Right lobe of liver (tissue), 6 donors: ENCODE results near the gene HMGB1. TPM values are rescaled to one million over a fixed set of nuclear protein-coding genes. Genes with fewer than 3 reads are reported as not detected.

Experiments
- ATAC-seq, 4 donors: fragments of 200-7000 bp; cut with Tn5 transposase; one replicate each; pipeline ENCODE4 v1.9.1; 2020; ENCODE audit warnings: mild to moderate bottlenecking in 4 of 4, moderate library complexity in 4 of 4
- DNase-seq, 3 donors: peaks; one replicate each; pipeline ENCODE4 v3.0.0-alpha.2; 2020
- H3K27ac ChIP-seq, 3 donors: fragments of 200-600 bp; one replicate each; pipeline ENCODE4 v1.8.0; 2022
- H3K27me3 ChIP-seq, 2 donors: fragments of 200-600 bp; one replicate each; pipeline ENCODE4 v1.8.0; 2022
- H3K36me3 ChIP-seq, 4 donors: fragments of 200-600 bp; sonication (generic) in 1 of 4; one replicate each; pipeline versions ENCODE4 v1.5.1 to v1.8.0; 2017 to 2022; ENCODE audit warnings: control low read depth in 1 of 4
- H3K4me1 ChIP-seq, 4 donors: fragments of 200-600 bp; sonication (generic) in 1 of 4; one replicate each; pipeline versions ENCODE4 v1.5.1 to v1.8.0; 2017 to 2022; ENCODE audit warnings: control low read depth in 1 of 4
- H3K4me3 ChIP-seq, 3 donors: fragments of 200-600 bp; one replicate each; pipeline ENCODE4 v1.8.0; 2022
- H3K9me3 ChIP-seq, 4 donors: fragments of 200-600 bp; sonication (generic) in 1 of 4; one replicate each; pipeline versions ENCODE4 v1.5.1 to v1.8.0; 2017 to 2022; ENCODE audit warnings: control low read depth in 1 of 4
- CTCF ChIP-seq, 4 donors: fragments of 200-600 bp in 3 of 4; fragments of 450-650 bp in 1 of 4; IDR thresholded peaks; one replicate each; pipeline versions ENCODE4 v1.5.1 to v1.8.0; 2016 to 2022; ENCODE audit warnings: antibody characterized with exemption in 4 of 4, mild to moderate bottlenecking in 2 of 4
- POLR2A ChIP-seq: fragments of 450-650 bp; IDR thresholded peaks from one replicate; pipeline ENCODE4 v1.6.1; 2017; ENCODE audit warnings: antibody characterized with exemption, mild to moderate bottlenecking
- WGBS: methylation state at CpG from one replicate; pipeline ENCODE4 v1.1.6; 2018; ENCODE audit warnings: low coverage, low lambda C conversion rate; ENCODE audit not compliant: insufficient coverage; ENCODE audit errors: missing lambda C conversion rate; 5-methylcytosine and 5-hydroxymethylcytosine counted together
- intact Hi-C, 2 donors: fragments of 100-400 bp; cut with DNase I; formaldehyde crosslinking; loops; one replicate each; pipeline versions ENCODE4 v1.11.2 to v1.14.1; 2022
- total RNA-seq, 6 experiments: library from RNA; depleted of rRNA in 2 of 6; stranded (reverse); fragments of >200 nt in 2 of 6; fragmentation: NEBNext Ultra II Directional in 3 of 6; extraction: Animal tissue kit (Norgen Biotek cat#: 25700) in 3 of 6; gene quantifications; one replicate each; pipeline versions ENCODE4 v1.1.0 to v1.2.4, GENCODE V29; 2016 to 2023
- donor health status: DM: no; HTN: yes; CAD: no.
- donor health status: DM: no; HTN: no; CAD: no.
- donor health status: DM: no; HTN: no; CAD: no.
- donor health status: DM: no; HTN: yes; CAD: no.
- donor health status: DM: no; HTN: yes; CAD: no.

The HMGB1 gene
- total RNA-seq, 6 experiments from 2014 or later = 80.6 to 167 (median 107) TPM

GRCh38 chr13:30504081-30504480, 38.3 kb upstream of the HMGB1 start:
- H3K27ac ChIP-seq = no peak overlapping the region
- intact Hi-C loops = no loop called here
- H3K4me1 ChIP-seq = no peaks in the 10 kb centered on the region
- no peak for DNase-seq
- no peak for TF ChIP-seq POLR2A
- no peak for TF ChIP-seq CTCF (IDR thresholded peaks at IDR 0.05)
- ATAC-seq = no peak
- H3K27me3 ChIP-seq = no peaks in the 10 kb centered on the region
- 71% methylated on average over 1 of the region's 1 CpG for WGBS
- no peak overlapping the region for H3K4me3 ChIP-seq
- H3K36me3 ChIP-seq = no peaks in the 10 kb centered on the region
- no peaks in the 10 kb centered on the region for H3K9me3 ChIP-seq

- 90% methylated on average over 2 of the region's 2 CpGs for WGBS
- intact Hi-C loops = no loop called here
- no peak for TF ChIP-seq POLR2A
- no peak for TF ChIP-seq CTCF (IDR thresholded peaks at IDR 0.05)
Measured at GRCh38 chr13:30502237-30502636, 36.5 kb upstream of the HMGB1 start.

GRCh38 chr13:30499338-30499737, 33.6 kb upstream of the HMGB1 start:
- TF ChIP-seq CTCF (IDR thresholded peaks at IDR 0.05) (no peak), POLR2A (no peak)
- H3K4me3 ChIP-seq = no peak overlapping the region
- ATAC-seq = no peak
- DNase-seq = no peak
- intact Hi-C loops = no loop called here
- H3K27me3 ChIP-seq = no peaks in the 10 kb centered on the region
- 80% methylated on average over 3 of the region's 3 CpGs for WGBS
- H3K36me3 ChIP-seq = no peaks in the 10 kb centered on the region
- no peak overlapping the region for H3K27ac ChIP-seq
- peaks cover 0 to 3% (median 0%) of the 10 kb centered on the region in 4 donors for H3K4me1 ChIP-seq
- H3K9me3 ChIP-seq = no peaks in the 10 kb centered on the region

More at GRCh38 chr13:30502237-30502636, 36.5 kb upstream of the HMGB1 start:
- ATAC-seq (no peak), DNase-seq (no peak)
- H3K27ac ChIP-seq = no peak overlapping the region
- H3K4me1 ChIP-seq = no peaks in the 10 kb centered on the region
- H3K36me3 ChIP-seq = no peaks in the 10 kb centered on the region
- no peaks in the 10 kb centered on the region for H3K27me3 ChIP-seq
- no peaks in the 10 kb centered on the region for H3K9me3 ChIP-seq
- no peak overlapping the region for H3K4me3 ChIP-seq

GRCh38 chr13:30496147-30496546, 30.4 kb upstream of the HMGB1 start:
- H3K36me3 ChIP-seq = no peaks in the 10 kb centered on the region
- no peak for ATAC-seq
- H3K9me3 ChIP-seq = no peaks in the 10 kb centered on the region
- no peak overlapping the region for H3K4me3 ChIP-seq
- TF ChIP-seq POLR2A (no peak), CTCF (IDR thresholded peaks at IDR 0.05) (no peak)
- no peak overlapping the region for H3K27ac ChIP-seq
- H3K4me1 ChIP-seq = peaks cover 0 to 12% (median 4%) of the 10 kb centered on the region in 4 donors
- DNase-seq = no peak
- 56% methylated on average over 1 of the region's 2 CpGs for WGBS
- intact Hi-C loops = no loop called here
- H3K27me3 ChIP-seq = no peaks in the 10 kb centered on the region

- Histone ChIP-seq H3K9me3 (no peaks in the 10 kb centered on the region), H3K27me3 (no peaks in the 10 kb centered on the region), H3K36me3 (no peaks in the 10 kb centered on the region), H3K4me3 (no peak overlapping the region), H3K27ac (no peak overlapping the region), H3K4me1 (peaks cover 0 to 12% (median 4%) of the 10 kb centered on the region in 4 donors)
- WGBS = 47% methylated on average over 2 of the region's 2 CpGs
- intact Hi-C loops = no loop called here
- no peak for TF ChIP-seq CTCF (IDR thresholded peaks at IDR 0.05)
- TF ChIP-seq POLR2A = no peak
- no peak for DNase-seq
- ATAC-seq = no peak
Measured at GRCh38 chr13:30495746-30496145, 30.0 kb upstream of the HMGB1 start.
